ENCODE data around the gene TAOK1. TPM values are rescaled to one million over a fixed set of nuclear protein-coding genes. Genes with fewer than 3 reads are reported as not detected.

Gene TAOK1
- total RNA-seq, 4 donors from 2014 or later = 27.5 to 92.4 (median 43.6) TPM

- intact Hi-C loops (cut with DNase I; ENCODE audit: low total_unique reads) (no loop called here), in situ Hi-C loops (cut with MboI; ENCODE audit: low pct_ligation_motif_present in 1 of 4, low pct_unique_long_range_greater_than_20kb in 1 of 4, low sequenced_read_pairs in 3 of 4) (loop anchor here in 2 of 4 donors (10.0 to 25.0 kb wide), 2 partner anchors 166 to 168 kb away; no protein-coding TSS in a partner anchor)
- H3K4me1 ChIP-seq = peaks cover 0 to 7% (median 2%) of the 10 kb centered on the region in 4 donors
- WGBS, 2 donors (ENCODE audit: low coverage in 1 of 2) = 70% methylated on average over 4 of the region's 4 CpGs; no CpG with 5 or more reads in 1 of the 2 donors
- no peaks in the 10 kb centered on the region for H3K36me3 ChIP-seq
- DNase-seq = no peak
- H3K4me3 ChIP-seq = no peak overlapping the region
- H3K27ac ChIP-seq = no peak overlapping the region
- no peaks in the 10 kb centered on the region for H3K27me3 ChIP-seq
- TF ChIP-seq POLR2A (IDR thresholded peaks at IDR 0.05) (no peak), EP300 (IDR thresholded peaks at IDR 0.05; ENCODE audit: low read depth) (no peak), CTCF (IDR thresholded peaks at IDR 0.05) (no peak), POLR2AphosphoS5 (IDR thresholded peaks at IDR 0.05) (no peak)
- no peaks in the 10 kb centered on the region for H3K9me3 ChIP-seq
Observed at GRCh38 chr17:29368926-29369325, 21.2 kb upstream of the TAOK1 start.

GRCh38 chr17:29369831-29370735 is 20.1 kb upstream of the TAOK1 start:
- WGBS, 2 donors (ENCODE audit: low coverage in 1 of 2) = 21% methylated on average over 7 of the region's 7 CpGs; no CpG with 5 or more reads in 1 of the 2 donors
- peak; percentile 67 for DNase-seq
- no peak for TF ChIP-seq EP300 (IDR thresholded peaks at IDR 0.05; ENCODE audit: low read depth)
- TF ChIP-seq POLR2AphosphoS5 (IDR thresholded peaks at IDR 0.05) = no peak
- TF ChIP-seq POLR2A (IDR thresholded peaks at IDR 0.05) = no peak
- TF ChIP-seq CTCF (IDR thresholded peaks at IDR 0.05) = peak; percentile 73 to 88 (median 83)
- no peaks in the 10 kb centered on the region for H3K36me3 ChIP-seq
- peak overlapping the region in 1 of 4 donors; percentile 31 for H3K4me3 ChIP-seq
- no peaks in the 10 kb centered on the region for H3K9me3 ChIP-seq
- intact Hi-C loops (cut with DNase I; ENCODE audit: low total_unique reads) (loop anchor here (1.0 kb wide), 1 partner anchor 167 kb away; no protein-coding TSS in a partner anchor), in situ Hi-C loops (cut with MboI; ENCODE audit: low pct_ligation_motif_present in 1 of 4, low pct_unique_long_range_greater_than_20kb in 1 of 4, low sequenced_read_pairs in 3 of 4) (loop anchor here (5.0 to 25.0 kb wide), 3 partner anchors 165 to 167 kb away; no protein-coding TSS in a partner anchor)
- peaks cover 0 to 7% (median 2%) of the 10 kb centered on the region in 4 donors for H3K4me1 ChIP-seq
- H3K27ac ChIP-seq = peak overlapping the region; percentile 52 to 71 (median 68)
- H3K27me3 ChIP-seq = no peaks in the 10 kb centered on the region

- WGBS, 2 donors (ENCODE audit: low coverage in 1 of 2) = 68 to 100% methylated on average over 1 to 3 of the region's 3 CpGs
- H3K9me3 ChIP-seq = no peaks in the 10 kb centered on the region
- in situ Hi-C loops (cut with MboI; ENCODE audit: low pct_ligation_motif_present in 1 of 4, low pct_unique_long_range_greater_than_20kb in 1 of 4, low sequenced_read_pairs in 3 of 4) (loop anchor here in 1 of 4 donors (10.0 kb wide), 1 partner anchor 158 kb away; no protein-coding TSS in a partner anchor), intact Hi-C loops (cut with DNase I; ENCODE audit: low total_unique reads) (no loop called here)
- H3K36me3 ChIP-seq = no peaks in the 10 kb centered on the region
- no peak overlapping the region for H3K27ac ChIP-seq
- no peaks in the 10 kb centered on the region for H3K27me3 ChIP-seq
- DNase-seq = no peak
- H3K4me3 ChIP-seq = no peak overlapping the region
- peaks cover 0 to 22% (median 10%) of the 10 kb centered on the region in 4 donors for H3K4me1 ChIP-seq
- TF ChIP-seq EP300 (IDR thresholded peaks at IDR 0.05; ENCODE audit: low read depth) (no peak), POLR2AphosphoS5 (IDR thresholded peaks at IDR 0.05) (no peak), CTCF (IDR thresholded peaks at IDR 0.05) (no peak), POLR2A (IDR thresholded peaks at IDR 0.05) (no peak)
Observed at GRCh38 chr17:29376667-29377270, 13.4 kb upstream of the TAOK1 start.

- intact Hi-C loops (cut with DNase I; ENCODE audit: low total_unique reads) = no loop called here
- Histone ChIP-seq H3K27me3 (no peaks in the 10 kb centered on the region), H3K36me3 (no peaks in the 10 kb centered on the region), H3K4me1 (peaks cover 0 to 22% (median 10%) of the 10 kb centered on the region in 4 donors), H3K27ac (peak overlapping the region in 3 of 4 donors; percentile 58 to 73 (median 67)), H3K9me3 (no peaks in the 10 kb centered on the region), H3K4me3 (no peak overlapping the region)
- TF ChIP-seq CTCF (IDR thresholded peaks at IDR 0.05) = no peak
- no peak for TF ChIP-seq POLR2A (IDR thresholded peaks at IDR 0.05)
- no peak for TF ChIP-seq POLR2AphosphoS5 (IDR thresholded peaks at IDR 0.05)
- no peak for TF ChIP-seq EP300 (IDR thresholded peaks at IDR 0.05; ENCODE audit: low read depth)
- DNase-seq = no peak
- in situ Hi-C loops (cut with MboI; ENCODE audit: low pct_ligation_motif_present in 1 of 4, low pct_unique_long_range_greater_than_20kb in 1 of 4, low sequenced_read_pairs in 3 of 4) = loop anchor here in 1 of 4 donors (10.0 kb wide), 1 partner anchor 156 kb away; no protein-coding TSS in a partner anchor
- 67 to 70% methylated on average over 2 to 4 of the region's 4 CpGs for WGBS, 2 donors (ENCODE audit: low coverage in 1 of 2)
Observed at GRCh38 chr17:29378500-29378899, 11.7 kb upstream of the TAOK1 start.
